ENCODE measurements around the gene SULT1C4. TPM values are rescaled to one million over a fixed set of nuclear protein-coding genes. Genes with fewer than 3 reads are reported as not detected.
"Not testable (repeated sequence)": the region's sequence is repeated elsewhere in the genome, so short reads cannot be mapped to it uniquely, and the experiment has no call there.

SULT1C4 gene
- total RNA-seq, 1 experiment from 2014 or later: not detected

- DNase-seq (ENCODE audit: low spot score): no peak
Observed at GRCh38 chr2:108413711-108414095, 35.9 kb downstream of the SULT1C4 start.

GRCh38 chr2:108414256-108414876 lies 36.6 kb downstream of the SULT1C4 start:
- DNase-seq (ENCODE audit: low spot score): no peak

- DNase-seq (ENCODE audit: low spot score): no peak
Observed at GRCh38 chr2:108414945-108415344, 37.2 kb downstream of the SULT1C4 start.

GRCh38 chr2:108417254-108417653 lies 39.5 kb downstream of the SULT1C4 start:
- no peak for DNase-seq (ENCODE audit: low spot score)

GRCh38 chr2:108418416-108418815 lies 40.7 kb downstream of the SULT1C4 start:
- no peak for DNase-seq (ENCODE audit: low spot score)

- DNase-seq (ENCODE audit: low spot score): no peak
Observed at GRCh38 chr2:108423067-108423466, 45.3 kb downstream of the SULT1C4 start.

GRCh38 chr2:108423502-108424251 lies 45.9 kb downstream of the SULT1C4 start:
- DNase-seq (ENCODE audit: low spot score): no peak

GRCh38 chr2:108428286-108429009 lies 50.7 kb downstream of the SULT1C4 start:
- DNase-seq (ENCODE audit: low spot score): no peak

- not testable (repeated sequence) for DNase-seq (ENCODE audit: low spot score)
Observed at GRCh38 chr2:108435578-108435977, 57.8 kb downstream of the SULT1C4 start.

- no peak for DNase-seq (ENCODE audit: low spot score)
Observed at GRCh38 chr2:108436976-108437375, 59.2 kb downstream of the SULT1C4 start.

Other genes with a start within 250 kb of the SULT1C4 start
- gene SULT1C3, start 138.0 kb upstream of the SULT1C4 start, total RNA-seq (2014; rRNA removed; shearing (Covaris generic)): not detected in 2 replicates
- gene SULT1C2, start 89.1 kb upstream of the SULT1C4 start, total RNA-seq (2014; rRNA removed; shearing (Covaris generic)): 0.29 TPM in 1 of 2 replicates, not detected in the other
- gene GCC2, start 71.3 kb downstream of the SULT1C4 start, total RNA-seq (2014; rRNA removed; shearing (Covaris generic)): 15.4 and 22.0 TPM in 2 replicates
- 53.8 and 91.9 TPM in 2 replicates for gene LIMS1, start 156.5 kb downstream of the SULT1C4 start, total RNA-seq (2014; rRNA removed; shearing (Covaris generic))

Data from A172 (cell line).